ENCODE results near the gene HTT.

Gene HTT

DNA sequence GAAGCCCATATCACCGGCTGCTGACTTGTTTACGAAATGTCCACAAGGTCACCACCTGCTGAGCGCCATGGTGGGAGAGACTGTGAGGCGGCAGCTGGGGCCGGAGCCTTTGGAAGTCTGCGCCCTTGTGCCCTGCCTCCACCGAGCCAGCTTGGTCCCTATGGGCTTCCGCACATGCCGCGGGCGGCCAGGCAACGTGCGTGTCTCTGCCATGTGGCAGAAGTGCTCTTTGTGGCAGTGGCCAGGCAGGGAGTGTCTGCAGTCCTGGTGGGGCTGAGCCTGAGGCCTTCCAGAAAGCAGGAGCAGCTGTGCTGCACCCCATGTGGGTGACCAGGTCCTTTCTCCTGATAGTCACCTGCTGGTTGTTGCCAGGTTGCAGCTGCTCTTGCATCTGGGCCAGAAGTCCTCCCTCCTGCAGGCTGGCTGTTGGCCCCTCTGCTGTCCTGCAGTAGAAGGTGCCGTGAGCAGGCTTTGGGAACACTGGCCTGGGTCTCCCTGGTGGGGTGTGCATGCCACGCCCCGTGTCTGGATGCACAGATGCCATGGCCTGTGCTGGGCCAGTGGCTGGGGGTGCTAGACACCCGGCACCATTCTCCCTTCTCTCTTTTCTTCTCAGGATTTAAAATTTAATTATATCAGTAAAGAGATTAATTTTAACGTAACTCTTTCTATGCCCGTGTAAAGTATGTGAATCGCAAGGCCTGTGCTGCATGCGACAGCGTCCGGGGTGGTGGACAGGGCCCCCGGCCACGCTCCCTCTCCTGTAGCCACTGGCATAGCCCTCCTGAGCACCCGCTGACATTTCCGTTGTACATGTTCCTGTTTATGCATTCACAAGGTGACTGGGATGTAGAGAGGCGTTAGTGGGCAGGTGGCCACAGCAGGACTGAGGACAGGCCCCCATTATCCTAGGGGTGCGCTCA is 165.8 kb downstream of the HTT start:
- no peak for DNase-seq

DNA sequence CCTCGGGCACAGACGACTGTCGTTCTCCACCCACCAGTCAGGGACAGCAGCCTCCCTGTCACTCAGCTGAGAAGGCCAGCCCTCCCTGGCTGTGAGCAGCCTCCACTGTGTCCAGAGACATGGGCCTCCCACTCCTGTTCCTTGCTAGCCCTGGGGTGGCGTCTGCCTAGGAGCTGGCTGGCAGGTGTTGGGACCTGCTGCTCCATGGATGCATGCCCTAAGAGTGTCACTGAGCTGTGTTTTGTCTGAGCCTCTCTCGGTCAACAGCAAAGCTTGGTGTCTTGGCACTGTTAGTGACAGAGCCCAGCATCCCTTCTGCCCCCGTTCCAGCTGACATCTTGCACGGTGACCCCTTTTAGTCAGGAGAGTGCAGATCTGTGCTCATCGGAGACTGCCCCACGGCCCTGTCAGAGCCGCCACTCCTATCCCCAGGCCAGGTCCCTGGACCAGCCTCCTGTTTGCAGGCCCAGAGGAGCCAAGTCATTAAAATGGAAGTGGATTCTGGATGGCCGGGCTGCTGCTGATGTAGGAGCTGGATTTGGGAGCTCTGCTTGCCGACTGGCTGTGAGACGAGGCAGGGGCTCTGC is 166.5 kb downstream of the HTT start:
- DNase-seq, result no peak

- no peak for DNase-seq
These were observed 167.5 kb downstream of the HTT start for GRCh38 chr4:3241898-3242524.

DNA sequence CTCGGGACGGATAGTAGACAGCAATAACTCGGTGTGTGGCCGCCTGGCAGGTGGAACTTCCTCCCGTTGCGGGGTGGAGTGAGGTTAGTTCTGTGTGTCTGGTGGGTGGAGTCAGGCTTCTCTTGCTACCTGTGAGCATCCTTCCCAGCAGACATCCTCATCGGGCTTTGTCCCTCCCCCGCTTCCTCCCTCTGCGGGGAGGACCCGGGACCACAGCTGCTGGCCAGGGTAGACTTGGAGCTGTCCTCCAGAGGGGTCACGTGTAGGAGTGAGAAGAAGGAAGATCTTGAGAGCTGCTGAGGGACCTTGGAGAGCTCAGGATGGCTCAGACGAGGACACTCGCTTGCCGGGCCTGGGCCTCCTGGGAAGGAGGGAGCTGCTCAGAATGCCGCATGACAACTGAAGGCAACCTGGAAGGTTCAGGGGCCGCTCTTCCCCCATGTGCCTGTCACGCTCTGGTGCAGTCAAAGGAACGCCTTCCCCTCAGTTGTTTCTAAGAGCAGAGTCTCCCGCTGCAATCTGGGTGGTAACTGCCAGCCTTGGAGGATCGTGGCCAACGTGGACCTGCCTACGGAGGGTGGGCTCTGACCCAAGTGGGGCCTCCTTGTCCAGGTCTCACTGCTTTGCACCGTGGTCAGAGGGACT is 168.8 kb downstream of the HTT start:
- DNase-seq, result no peak

DNA sequence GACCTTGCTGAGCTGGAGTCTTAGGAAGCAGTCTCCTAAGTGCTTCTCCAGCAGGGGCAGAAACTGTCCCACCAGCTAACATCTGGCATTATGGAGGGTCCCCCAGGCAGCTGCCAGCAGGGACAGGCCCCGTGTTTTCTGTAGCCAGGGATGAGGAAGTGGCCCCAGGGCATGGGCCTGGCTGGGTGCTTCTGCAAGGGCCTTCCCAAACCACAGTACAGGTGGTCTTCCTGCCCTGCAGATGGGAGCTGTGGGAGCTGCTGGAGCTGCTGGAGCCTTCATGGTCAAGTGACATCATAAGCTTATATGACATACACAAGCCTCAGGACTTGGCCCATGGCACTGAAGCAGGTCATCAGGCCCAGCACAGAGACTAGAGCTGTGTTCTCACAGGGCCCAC is 169.5 kb downstream of the HTT start:
- no peak for DNase-seq

GRCh38 chr4:3244747-3245146 is 170.3 kb downstream of the HTT start:
- DNase-seq, result no peak

DNA sequence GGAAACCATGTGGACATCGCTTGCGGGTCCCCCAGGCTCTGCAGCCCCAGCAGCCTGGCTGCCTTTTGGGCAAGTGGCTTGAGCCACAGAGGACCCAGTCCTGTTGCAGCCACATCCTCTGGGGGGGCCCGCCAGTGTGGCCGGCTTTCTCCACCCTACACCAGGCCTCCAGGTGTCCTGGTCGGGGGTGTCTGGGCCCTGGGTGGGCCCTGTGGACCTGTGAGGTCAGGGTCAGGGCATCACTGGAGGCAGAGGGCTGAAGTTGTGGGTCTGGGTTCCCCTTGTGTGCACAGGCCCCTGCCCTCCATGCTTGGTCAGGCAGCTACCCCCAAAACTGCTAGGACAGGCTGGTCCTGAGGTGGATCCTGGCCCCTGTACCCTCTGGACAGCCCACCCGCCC is 171.2 kb downstream of the HTT start:
- DNase-seq, result no peak

DNA sequence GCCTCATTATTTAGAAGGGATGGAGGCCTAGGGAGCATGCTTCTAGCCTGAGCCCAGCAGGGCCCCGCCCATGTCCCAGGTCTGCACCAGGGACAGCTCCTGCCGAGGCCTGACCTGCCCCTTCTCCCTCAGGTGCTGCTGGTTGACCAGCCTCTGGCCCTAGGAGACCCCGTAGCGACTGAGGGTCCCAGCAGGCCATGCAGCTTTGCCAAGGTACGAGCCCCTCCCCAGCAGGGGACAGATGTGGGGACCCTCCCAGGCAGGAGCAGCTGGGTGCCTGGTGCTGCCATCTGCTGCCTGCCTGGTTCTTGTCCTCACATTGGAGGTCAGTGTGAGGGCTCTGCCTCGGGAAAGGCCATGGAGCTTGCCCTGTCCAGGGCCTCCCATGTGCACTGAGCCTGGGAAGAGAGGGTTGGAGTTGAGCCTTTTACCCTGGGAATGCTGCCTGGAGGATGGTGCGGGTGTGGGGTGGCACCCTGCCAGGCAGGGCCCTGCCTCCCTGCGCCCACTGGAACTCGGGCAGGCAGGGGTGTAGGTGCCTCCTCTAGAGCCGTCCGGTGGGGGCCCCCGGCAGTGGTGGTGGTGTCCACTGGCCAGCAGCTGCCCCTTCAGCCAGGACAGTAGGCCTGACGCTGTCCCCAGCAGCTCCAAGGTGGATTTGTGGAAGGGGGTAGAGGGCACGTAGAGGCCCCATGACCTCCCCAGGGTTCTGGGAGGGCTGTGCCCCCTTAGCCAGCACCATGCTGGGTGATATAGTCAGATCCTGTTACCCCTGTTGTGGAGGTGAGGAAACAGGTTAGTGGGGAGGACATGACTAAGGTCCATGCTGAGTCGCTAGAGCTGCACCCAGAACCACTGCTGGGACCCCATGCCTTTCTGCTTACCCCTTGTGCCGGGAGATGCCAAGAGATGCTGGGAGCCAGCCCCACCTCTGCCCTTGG is 172.2 kb downstream of the HTT start:
- no peak for DNase-seq

DNA sequence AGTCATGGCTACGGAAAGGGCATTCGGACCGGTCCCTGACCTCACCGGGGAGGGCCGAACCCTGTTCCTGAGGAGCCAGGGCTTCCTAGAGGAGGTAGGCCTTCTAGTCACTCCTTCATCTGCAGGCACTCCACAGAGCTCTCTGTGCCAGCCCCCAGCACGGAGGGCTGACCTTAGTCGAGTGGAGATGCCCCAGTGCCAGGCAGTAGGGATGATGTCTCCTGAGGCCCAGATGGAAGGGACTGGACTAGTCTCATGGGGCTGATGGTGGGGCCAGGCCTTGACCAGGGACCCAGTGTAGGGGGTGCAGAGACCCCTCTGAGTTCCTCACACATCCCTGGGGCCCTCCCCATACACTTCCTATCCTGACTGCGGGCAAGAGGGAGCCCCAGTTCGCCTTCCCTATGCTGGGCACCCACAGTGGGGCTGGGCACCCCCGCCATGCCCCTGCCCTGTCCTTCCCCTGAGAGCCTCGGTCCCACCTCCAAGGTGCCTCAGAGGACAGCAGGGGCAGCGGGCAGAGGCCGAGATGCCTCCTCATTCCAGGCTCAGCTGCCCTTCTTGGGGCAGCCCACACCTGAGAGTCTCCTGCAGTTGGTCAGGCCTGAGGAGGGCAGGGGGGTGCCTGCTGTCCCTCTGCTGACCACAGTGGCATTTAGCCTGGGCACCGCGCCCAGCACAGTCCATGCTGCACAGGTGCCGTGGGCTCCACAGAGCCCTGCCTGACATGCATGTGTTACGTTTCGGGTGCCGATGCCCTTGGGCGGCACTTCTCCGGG is 173.1 kb downstream of the HTT start:
- DNase-seq, result no peak

- no peak for DNase-seq
These were observed 173.6 kb downstream of the HTT start for GRCh38 chr4:3248178-3248480.

DNA sequence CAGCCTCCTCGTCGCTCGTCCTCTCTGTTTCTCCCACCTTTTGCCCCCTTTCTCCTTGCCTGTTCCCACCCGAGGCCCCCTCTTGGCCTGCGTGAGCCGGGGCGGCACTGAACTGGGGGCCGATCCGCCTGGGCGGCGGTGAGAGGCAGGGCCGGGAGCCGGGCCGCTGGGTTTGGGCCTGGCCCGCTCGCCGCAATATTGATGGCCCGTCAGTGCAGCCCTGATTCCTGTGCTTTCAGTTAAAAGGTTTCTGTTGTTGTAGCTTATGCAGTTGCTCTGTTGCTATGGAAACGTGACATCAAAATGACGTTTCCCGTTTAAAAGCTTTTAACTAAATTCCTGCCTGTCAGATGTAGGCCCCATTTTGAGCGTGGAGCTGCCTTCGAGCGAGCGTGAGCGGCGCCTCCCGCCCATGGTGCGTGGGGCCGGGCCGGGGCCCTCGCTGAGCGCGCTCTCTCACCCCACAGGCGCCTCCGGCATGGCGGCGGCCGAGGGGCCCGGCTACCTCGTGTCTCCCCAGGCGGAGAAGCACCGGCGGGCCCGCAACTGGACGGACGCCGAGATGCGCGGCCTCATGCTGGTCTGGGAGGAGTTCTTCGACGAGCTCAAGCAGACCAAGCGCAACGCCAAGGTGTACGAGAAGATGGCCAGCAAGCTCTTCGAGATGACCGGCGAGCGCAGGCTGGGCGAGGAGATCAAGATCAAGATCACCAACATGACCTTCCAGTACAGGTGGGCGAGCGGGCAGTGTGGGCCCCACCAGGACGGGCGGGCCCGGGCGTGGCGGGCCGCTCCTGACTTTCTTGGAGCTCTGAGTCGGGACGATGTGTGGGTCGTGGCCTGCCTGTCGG is 174.6 kb downstream of the HTT start, which contains the start of gene MSANTD1:
Gene MSANTD1 (plus strand): TSS at position 349 of the 851 bp plus-strand sequence. CDS start 64 bp downstream, at position 413.
- no peak for DNase-seq

- no peak for DNase-seq
These were observed 175.4 kb downstream of the HTT start for GRCh38 chr4:3249711-3250437.

DNA sequence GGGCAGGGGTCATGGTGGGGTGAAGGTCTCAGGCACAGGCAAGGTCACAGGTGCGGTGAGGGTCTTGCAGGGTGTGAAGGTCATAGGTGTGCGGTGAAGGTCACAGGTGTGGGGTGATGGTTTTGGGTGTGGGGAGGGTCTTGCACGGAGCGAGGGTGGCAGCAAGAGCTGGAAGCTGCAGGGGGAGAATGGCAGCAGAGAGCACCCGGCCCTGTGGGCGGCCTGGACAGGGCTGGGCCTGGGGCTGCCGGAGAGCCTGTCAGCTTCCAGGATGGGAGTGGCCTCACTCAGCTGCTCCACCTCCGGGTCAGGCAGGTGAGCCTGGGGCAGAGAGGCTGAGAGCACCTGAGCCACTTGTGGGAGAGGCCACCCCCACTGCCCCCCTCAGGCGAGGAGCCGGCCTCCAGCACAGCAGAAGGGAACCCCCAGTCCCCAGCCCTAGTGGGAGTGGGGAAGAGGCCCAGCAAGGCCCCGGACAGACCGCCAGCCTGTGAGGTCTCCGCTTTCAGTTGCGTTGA is 176.0 kb downstream of the HTT start:
- DNase-seq, result no peak

GRCh38 chr4:3250956-3251690 is 176.6 kb downstream of the HTT start:
- DNase-seq, result no peak

DNA sequence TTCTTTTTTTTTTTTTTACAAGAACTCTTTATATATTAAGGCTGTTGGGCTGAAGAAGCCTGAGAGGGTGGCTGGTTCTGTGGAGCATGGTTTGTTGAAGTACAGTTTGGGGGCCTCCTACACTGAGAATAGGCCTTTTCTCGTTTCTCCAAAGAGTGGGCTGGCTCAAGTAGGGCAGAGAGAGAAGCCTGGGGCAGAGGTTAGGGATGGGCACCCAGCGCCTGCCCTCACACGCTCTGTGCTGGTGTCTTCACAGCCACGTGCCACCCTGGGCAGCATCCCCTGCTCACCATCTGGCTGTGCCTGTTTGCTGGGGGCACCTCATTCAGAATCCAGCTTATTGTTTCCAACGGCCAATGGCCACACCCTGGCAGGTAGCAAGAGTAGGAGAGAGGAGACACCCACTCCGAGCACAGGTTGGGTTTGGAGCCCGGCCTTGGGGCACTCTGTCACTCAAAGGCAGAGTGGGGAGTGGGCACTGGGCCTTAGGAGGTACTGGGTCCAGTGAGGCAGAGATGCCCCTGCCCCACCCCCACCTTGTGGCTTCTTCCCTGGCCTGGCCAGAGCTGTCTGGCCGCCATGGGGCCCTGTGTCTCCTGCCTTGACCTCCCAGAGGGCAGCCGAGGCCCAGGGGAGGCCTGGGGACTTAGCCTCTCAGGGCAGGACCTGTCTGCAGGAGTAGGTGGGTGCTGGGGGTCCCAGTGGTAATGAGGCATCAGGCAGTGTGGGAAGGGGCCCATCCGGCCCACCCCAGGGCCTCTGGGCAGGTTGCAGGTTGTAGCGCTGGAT is 177.4 kb downstream of the HTT start:
- no peak for DNase-seq

DNA sequence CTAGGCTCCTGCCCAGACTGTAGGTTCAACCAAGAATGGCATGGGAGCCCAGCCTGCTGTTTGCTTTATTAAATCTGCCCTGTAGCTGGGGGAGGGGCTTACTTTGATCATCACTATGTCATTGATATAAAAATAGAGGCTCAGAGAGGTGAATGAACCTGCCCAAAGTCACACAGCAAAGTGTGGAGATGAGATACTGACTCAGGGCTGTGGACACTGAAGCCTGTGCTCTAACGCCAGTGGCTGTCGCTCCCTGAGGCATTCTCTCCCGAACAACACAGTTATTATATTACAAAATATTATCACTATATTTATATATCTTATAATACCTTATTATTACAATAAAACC is 178.0 kb downstream of the HTT start:
- no peak for DNase-seq

DNA sequence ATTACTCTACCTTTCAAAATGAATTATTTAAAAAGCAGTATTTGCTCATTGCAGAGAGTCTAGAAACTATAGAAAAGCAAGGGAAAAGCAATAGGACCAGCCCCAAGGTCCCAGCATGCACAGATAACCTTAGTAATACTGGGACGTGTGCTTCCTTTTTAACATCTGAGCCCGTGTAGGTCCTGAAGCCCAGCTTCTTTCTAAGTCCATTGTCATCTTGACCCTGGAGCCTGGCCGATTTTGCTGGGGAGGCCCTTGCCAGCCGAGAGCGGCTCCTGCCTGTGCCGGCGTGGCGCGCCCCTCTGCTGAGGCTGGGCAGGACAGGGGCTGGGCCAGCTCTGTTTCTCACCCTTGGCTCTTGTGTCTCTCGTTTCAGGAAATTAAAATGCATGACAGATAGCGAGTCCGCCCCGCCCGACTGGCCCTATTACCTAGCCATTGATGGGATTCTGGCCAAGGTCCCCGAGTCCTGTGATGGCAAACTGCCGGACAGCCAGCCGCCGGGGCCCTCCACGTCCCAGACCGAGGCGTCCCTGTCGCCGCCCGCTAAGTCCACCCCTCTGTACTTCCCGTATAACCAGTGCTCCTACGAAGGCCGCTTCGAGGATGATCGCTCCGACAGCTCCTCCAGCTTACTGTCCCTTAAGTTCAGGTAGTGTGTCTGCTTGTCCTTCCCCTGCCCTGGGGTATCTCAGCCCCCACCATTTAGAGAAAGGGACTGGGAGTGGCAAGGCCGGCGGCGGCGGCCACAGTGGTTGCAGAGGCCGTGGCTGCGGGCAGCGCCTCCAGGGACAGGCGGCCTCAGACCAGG is 178.6 kb downstream of the HTT start:
- no peak for DNase-seq

Data from hematopoietic multipotent progenitor cell treated with erythropoietin and hydrocortisone succinate and interleukin-3 and kit ligand, for 8 days (in vitro differentiated cells).